Breast epithelium (tissue), 4 donors: Measurements from ENCODE around the gene BTN1A1. TPM values are rescaled to one million over a fixed set of nuclear protein-coding genes. Genes with fewer than 3 reads are reported as not detected.

Experiments
- DNase-seq, 2 donors: peaks; one replicate each; pipeline ENCODE4 v3.0.0-alpha.2; 2019; ENCODE audit warnings: low spot score in 2 of 2
- H3K27ac ChIP-seq, 2 donors: fragments of 200-600 bp; sonication (generic) in 1 of 2; one replicate each; pipeline ENCODE4 v1.5.1; 2016 to 2019; ENCODE audit warnings: mild to moderate bottlenecking in 1 of 2
- H3K27me3 ChIP-seq, 2 donors: fragments of 200-600 bp; sonication (generic) in 1 of 2; one replicate each; pipeline versions ENCODE4 v1.5.1 to v1.6.0; 2017 to 2019; ENCODE audit warnings: control low read depth in 1 of 2, mild to moderate bottlenecking in 1 of 2
- H3K36me3 ChIP-seq: fragments of 200-600 bp; one replicate; pipeline ENCODE4 v1.5.1; 2019
- H3K4me1 ChIP-seq, 2 donors: fragments of 200-600 bp; sonication (generic); one replicate each; pipeline ENCODE4 v1.5.1; 2016 to 2019; ENCODE audit warnings: control low read depth in 1 of 2
- H3K4me3 ChIP-seq, 3 donors: fragments of 200-600 bp; sonication (generic); 1 replicate in 2 of 3; 2 replicates in 1 of 3; pipeline ENCODE4 v1.5.1; 2016 to 2019; ENCODE audit warnings: mild to moderate bottlenecking in 3 of 3, moderate library complexity in 2 of 3
- H3K9me3 ChIP-seq, 2 donors: fragments of 200-600 bp; sonication (generic) in 1 of 2; one replicate each; pipeline ENCODE4 v1.5.1; 2016 to 2019; ENCODE audit warnings: control low read depth in 1 of 2
- CTCF ChIP-seq, 3 donors: fragments of 450-650 bp; IDR thresholded peaks; one replicate each; pipeline ENCODE4 v1.5.1; 2016 to 2017; ENCODE audit warnings: antibody characterized with exemption in 3 of 3, mild to moderate bottlenecking in 3 of 3, moderate library complexity in 3 of 3
- POLR2A ChIP-seq: fragments of 450-650 bp; IDR thresholded peaks from one replicate; pipeline ENCODE4 v1.6.1; 2016; ENCODE audit warnings: antibody characterized with exemption, mild to moderate bottlenecking, moderate library complexity
- POLR2AphosphoS5 ChIP-seq, 3 donors: sonication (generic); formaldehyde crosslinking; IDR thresholded peaks; one replicate each; pipeline ENCODE4 v1.6.1; 2017; ENCODE audit warnings: antibody characterized with exemption in 3 of 3
- intact Hi-C: fragments of 100-400 bp; cut with DNase I; formaldehyde crosslinking; loops from one replicate; pipeline ENCODE4 v1.15.1; 2023; ENCODE audit warnings: low total_unique reads
- total RNA-seq, 3 donors: library from RNA; depleted of rRNA; stranded (reverse); fragments of >200 nt; gene quantifications; one replicate each; pipeline ENCODE4 v1.1.0, GENCODE V29; 2016

Gene BTN1A1
- total RNA-seq, 3 donors from 2014 or later: not detected

GRCh38 chr6:26516481-26517427 lies 16.7 kb downstream of the BTN1A1 start:
- TF ChIP-seq CTCF (IDR thresholded peaks at IDR 0.05): no peak
- no peak for TF ChIP-seq POLR2AphosphoS5 (IDR thresholded peaks at IDR 0.05)
- no peak for TF ChIP-seq POLR2A
- intact Hi-C loops: no loop called here

GRCh38 chr6:26519359-26519758 lies 19.3 kb downstream of the BTN1A1 start:
- Histone ChIP-seq H3K36me3 (no peaks in the 10 kb centered on the region), H3K9me3 (no peaks in the 10 kb centered on the region), H3K4me1 (no peaks in the 10 kb centered on the region), H3K4me3 (no peak overlapping the region), H3K27ac (no peak overlapping the region), H3K27me3 (no peaks in the 10 kb centered on the region)
- DNase-seq: no peak
- intact Hi-C loops: no loop called here
- TF ChIP-seq CTCF (IDR thresholded peaks at IDR 0.05) (no peak), POLR2A (no peak), POLR2AphosphoS5 (IDR thresholded peaks at IDR 0.05) (no peak)

More at GRCh38 chr6:26516481-26517427, 16.7 kb downstream of the BTN1A1 start:
- no peak for DNase-seq
- H3K4me3 ChIP-seq: no peak overlapping the region
- no peak overlapping the region for H3K27ac ChIP-seq
- no peaks in the 10 kb centered on the region for H3K9me3 ChIP-seq
- H3K27me3 ChIP-seq: no peaks in the 10 kb centered on the region
- H3K36me3 ChIP-seq: no peaks in the 10 kb centered on the region
- no peaks in the 10 kb centered on the region for H3K4me1 ChIP-seq

- intact Hi-C loops: no loop called here
- DNase-seq: peak in 1 of 2 donors; percentile 61
These were observed 20.2 kb downstream of the BTN1A1 start for GRCh38 chr6:26520237-26520849.

GRCh38 chr6:26520850-26521599 lies 20.9 kb downstream of the BTN1A1 start:
- DNase-seq: peak; percentile 83 to 87
- intact Hi-C loops: no loop called here
- Histone ChIP-seq H3K9me3 (no peaks in the 10 kb centered on the region), H3K27ac (peak overlapping the region; percentile 99 to 100), H3K27me3 (no peaks in the 10 kb centered on the region), H3K4me3 (peak overlapping the region; percentile 48 to 89 (median 65)), H3K36me3 (no peaks in the 10 kb centered on the region), H3K4me1 (no peaks in the 10 kb centered on the region)
- TF ChIP-seq CTCF (IDR thresholded peaks at IDR 0.05) (peak in 1 of 3 donors; percentile 16), POLR2AphosphoS5 (IDR thresholded peaks at IDR 0.05) (peak; percentile 13 to 76 (median 70)), POLR2A (no peak)

More at GRCh38 chr6:26520237-26520849, 20.2 kb downstream of the BTN1A1 start:
- peak; percentile 3 to 46 (median 28) for TF ChIP-seq POLR2AphosphoS5 (IDR thresholded peaks at IDR 0.05)
- no peak for TF ChIP-seq CTCF (IDR thresholded peaks at IDR 0.05)
- H3K4me1 ChIP-seq: no peaks in the 10 kb centered on the region
- peak overlapping the region; percentile 48 to 89 (median 65) for H3K4me3 ChIP-seq
- peak overlapping the region; percentile 99 to 100 for H3K27ac ChIP-seq
- no peaks in the 10 kb centered on the region for H3K36me3 ChIP-seq
- H3K27me3 ChIP-seq: no peaks in the 10 kb centered on the region
- no peaks in the 10 kb centered on the region for H3K9me3 ChIP-seq
